B cell (primary cell): ENCODE measurements around the gene SALL2. TPM values are rescaled to one million over a fixed set of nuclear protein-coding genes. Genes with fewer than 3 reads are reported as not detected.
A peak's percentile ranks its signal among the peaks of the same experiment; 100 is the strongest.

Source experiments
- ATAC-seq: fragments of 200-7000 bp; cut with Tn5 transposase; one replicate; pipeline ENCODE4 v1.10.0; 2021; ENCODE audit warnings: low read depth, mild to moderate bottlenecking, moderate number of reproducible peaks, moderate library complexity
- CTCF ChIA-PET: fragments of 350-600 bp; sonication (Branson Sonifier 250); formaldehyde crosslinking; loops from one replicate; lab custom pipeline; 2021; ENCODE audit warnings: antibody characterized with exemption, inconsistent platforms; lab: Charles Lee
- POLR2A ChIA-PET: fragments of 350-600 bp; sonication (Branson Sonifier 250); formaldehyde crosslinking; loops from one replicate; lab custom pipeline; 2021; ENCODE audit warnings: antibody characterized with exemption; lab: Charles Lee
- DNase-seq: peaks from one replicate; pipeline ENCODE4 v3.0.0; 2013
- H2AFZ ChIP-seq: 2 replicates; pipeline ENCODE4 v1.6.1; 2012; ENCODE audit warnings: mild to moderate bottlenecking, low read depth, low read length; ENCODE audit not compliant: insufficient read depth, poor library complexity, severe bottlenecking
- H3K27ac ChIP-seq, 2 donors: 1 replicate in 1 of 2; 2 replicates in 1 of 2; pipeline ENCODE4 v1.5.1; 2012 to 2013; ENCODE audit warnings: low read length in 2 of 2, mild to moderate bottlenecking in 2 of 2, moderate library complexity in 1 of 2
- H3K27me3 ChIP-seq, 4 experiments: fragments of 200-600 bp in 1 of 4; sonication (generic) in 1 of 4; replicated peaks in 1 of 4; 1 replicate in 2 of 4; 2 replicates in 2 of 4; pipeline versions ENCODE4 v1.6.1 to v1.7.0; 2013 to 2016; ENCODE audit warnings: low read length in 3 of 4, mild to moderate bottlenecking in 2 of 4, mixed read lengths in 1 of 4, moderate library complexity in 1 of 4; ENCODE audit not compliant: insufficient read depth in 4 of 4, control insufficient read depth in 3 of 4; ENCODE audit errors: control extremely low read depth in 1 of 4
- H3K36me3 ChIP-seq, 2 experiments: replicated peaks in 1 of 2; 1 replicate in 1 of 2; 2 replicates in 1 of 2; pipeline versions ENCODE4 v1.6.1 to v1.7.1; 2013; ENCODE audit warnings: low read length in 1 of 2; ENCODE audit not compliant: insufficient read depth in 2 of 2, control insufficient read depth in 1 of 2; ENCODE audit errors: control extremely low read depth in 1 of 2, extremely low read depth in 1 of 2
- H3K4me1 ChIP-seq, 2 donors: fragments of 200-600 bp in 1 of 2; sonication (generic) in 1 of 2; 1 replicate in 1 of 2; 2 replicates in 1 of 2; pipeline versions ENCODE4 v1.5.1 to v1.6.1; 2013 to 2017; ENCODE audit warnings: low read length in 2 of 2; ENCODE audit not compliant: control insufficient read depth in 2 of 2, insufficient read depth in 2 of 2
- H3K4me2 ChIP-seq: replicated peaks from 2 replicates; pipeline ENCODE3; 2012; ENCODE audit warnings: mild to moderate bottlenecking, low read depth, low read length; ENCODE audit not compliant: poor library complexity, severe bottlenecking
- H3K4me3 ChIP-seq, 5 experiments: fragments of 200-600 bp in 1 of 5; sonication (generic) in 1 of 5; 1 replicate in 3 of 5; 2 replicates in 2 of 5; pipeline versions ENCODE4 v1.5.1 to v1.7.0; 2011 to 2016; ENCODE audit warnings: low read length in 4 of 5, mild to moderate bottlenecking in 4 of 5, low read depth in 2 of 5, control low read depth in 1 of 5, moderate library complexity in 1 of 5; ENCODE audit not compliant: insufficient read depth in 1 of 5; ENCODE audit errors: control extremely low read depth in 1 of 5, extremely low read depth in 1 of 5
- H3K79me2 ChIP-seq: fragments of 200-600 bp; sonication (generic); one replicate; pipeline ENCODE4 v1.6.0; 2016; ENCODE audit warnings: low read length; ENCODE audit not compliant: control insufficient read depth, insufficient read depth
- H3K9ac ChIP-seq: fragments of 200-600 bp; sonication (generic); 2 replicates; pipeline ENCODE4 v1.6.1; 2017; ENCODE audit warnings: mild to moderate bottlenecking, low read length, moderate library complexity
- H3K9me3 ChIP-seq, 3 donors: one replicate each; pipeline versions ENCODE4 v1.6.1 to v1.7.1; 2013; ENCODE audit warnings: low read length in 2 of 3; ENCODE audit not compliant: control insufficient read depth in 2 of 3, insufficient read depth in 1 of 3; ENCODE audit errors: control extremely low read depth in 1 of 3
- H4K20me1 ChIP-seq: 2 replicates; pipeline ENCODE4 v1.6.0; 2012; ENCODE audit warnings: mild to moderate bottlenecking, low read length; ENCODE audit not compliant: insufficient read depth, control insufficient read depth, poor library complexity, severe bottlenecking
- H3K27ac Mint-ChIP-seq: one replicate; pipeline ENCODE4 v1.8.0; 2021; ENCODE audit warnings: mixed read lengths
- H3K27me3 Mint-ChIP-seq: one replicate; pipeline ENCODE4 v1.8.0; 2021; ENCODE audit warnings: mixed read lengths
- H3K4me1 Mint-ChIP-seq: one replicate; pipeline ENCODE4 v1.8.0; 2021; ENCODE audit warnings: mixed read lengths
- H3K4me3 Mint-ChIP-seq: one replicate; pipeline ENCODE4 v1.8.0; 2021; ENCODE audit warnings: mixed read lengths
- H3K9me3 Mint-ChIP-seq: one replicate; pipeline ENCODE4 v1.8.0; 2022; ENCODE audit warnings: mixed read lengths; ENCODE audit not compliant: insufficient read depth
- EZH2 ChIP-seq: IDR thresholded peaks from 2 replicates; pipeline ENCODE4 v1.6.1; 2012; ENCODE audit warnings: borderline replicate concordance, low read depth, mild to moderate bottlenecking, moderate library complexity, low read length; ENCODE audit not compliant: insufficient read depth, poor library complexity, severe bottlenecking
- WGBS: methylation state at CpG from one replicate; pipeline ENCODE4 v1.1.5; 2013; ENCODE audit warnings: missing lambda C conversion rate; ENCODE audit not compliant: insufficient coverage; 5-methylcytosine and 5-hydroxymethylcytosine counted together
- intact Hi-C: fragments of 100-400 bp; cut with micrococcal nuclease; formaldehyde crosslinking; loops from one replicate; pipeline ENCODE4 v1.10.0; 2022
- polyA plus RNA-seq: library from polyadenylated mRNA; depleted of rRNA; stranded (reverse); fragments of >200 nt; gene quantifications from 2 replicates; pipeline ENCODE4 v1.2.3, GENCODE V29; 2012
- total RNA-seq, 2 donors: library from RNA; stranded (reverse); fragments of 120-200 nt in 1 of 2; gene quantifications; 1 replicate in 1 of 2; 2 replicates in 1 of 2; pipeline versions ENCODE4 v1.2.3 to v1.2.4, GENCODE V29; 2013 to 2022
- TF ChIP-seq, protein P1 (sequence below): fragments of 200-600 bp; IDR thresholded peaks from one replicate; pipeline ENCODE4 v1.8.0; 2022; ENCODE audit warnings: antibody characterized with exemption, mild to moderate bottlenecking

SALL2 gene
- total and polyA plus RNA-seq, 2 donors (not counting 1 experiment from before 2014, with no cell fraction given): 0.39 to 2.5 TPM

DNA sequence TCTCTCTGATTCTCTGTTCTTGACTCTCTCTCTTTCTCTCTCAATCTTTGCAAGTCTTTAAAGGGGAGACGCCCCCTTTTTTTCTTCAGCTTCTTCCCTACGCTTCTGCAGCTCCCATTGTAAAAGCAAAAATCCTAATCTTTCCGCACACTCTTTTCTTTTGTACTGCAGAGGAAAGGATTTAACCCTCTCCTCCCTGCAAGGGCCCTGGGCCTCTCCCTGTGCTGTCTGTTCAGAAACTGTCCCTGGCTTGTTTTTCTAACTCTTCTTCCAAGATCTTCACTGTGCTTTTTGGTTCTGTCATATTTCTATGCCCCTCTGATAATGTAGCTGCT is 10.9 kb upstream of the SALL2 start:
- 75% methylated on average over 1 of the region's 3 CpGs for WGBS
- CTCF ChIA-PET: no interaction called here
- H3K4me2 ChIP-seq: peak overlapping the region; percentile 31

DNA sequence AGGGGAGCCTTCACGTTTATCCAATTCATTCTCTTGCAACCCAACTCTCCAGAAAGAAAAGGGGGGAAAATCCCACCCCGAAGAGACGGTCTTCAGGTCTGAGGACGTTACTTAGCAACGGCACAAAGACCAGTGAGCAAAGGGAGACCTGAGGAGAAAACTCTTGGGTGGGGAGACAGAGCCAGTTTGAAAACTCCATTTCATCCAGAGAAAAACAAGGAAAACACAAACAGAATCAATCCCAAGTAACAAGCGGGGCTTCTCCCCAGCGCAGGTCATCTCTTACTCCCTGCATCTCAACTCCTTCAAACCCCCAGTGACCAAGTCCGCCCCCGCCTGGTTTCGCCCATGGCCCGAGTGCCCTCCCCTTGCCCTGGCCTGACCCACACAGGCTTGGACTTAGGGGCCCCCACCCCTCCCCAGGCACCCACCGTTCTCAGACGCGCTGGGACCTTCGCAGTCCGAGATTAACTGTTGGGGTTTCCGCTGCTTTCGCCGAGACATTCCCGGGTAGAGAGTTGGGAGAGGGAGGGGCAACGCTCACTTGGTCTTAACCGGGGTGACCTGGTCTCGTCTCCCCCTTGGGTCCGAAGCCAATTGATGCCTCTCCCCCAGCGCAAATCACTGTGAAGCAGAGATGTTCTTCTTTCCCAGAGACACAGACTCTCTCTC is 10.4 kb upstream of the SALL2 start:
- intact Hi-C loops: no loop called here
- CTCF ChIA-PET: no interaction called here
- no peak for ATAC-seq

More for the DNA sequence above, 10.9 kb upstream of the SALL2 start:
- Mint-ChIP-seq H3K27ac (no peak overlapping the region), H3K27me3 (peaks cover 65% of the 10 kb centered on the region), H3K9me3 (no peaks in the 10 kb centered on the region), H3K4me3 (peak overlapping the region; percentile 30), H3K4me1 (peaks cover 12% of the 10 kb centered on the region)
- DNase-seq: no peak
- no peak for ATAC-seq
- no peaks in the 10 kb centered on the region for H3K36me3 ChIP-seq
- no peak overlapping the region for H3K9ac ChIP-seq
- no peaks in the 10 kb centered on the region for H3K9me3 ChIP-seq
- H3K27me3 ChIP-seq: peaks cover 0 to 41% (median 34%) of the 10 kb centered on the region in 4 experiments
- TF ChIP-seq, protein P1, sequence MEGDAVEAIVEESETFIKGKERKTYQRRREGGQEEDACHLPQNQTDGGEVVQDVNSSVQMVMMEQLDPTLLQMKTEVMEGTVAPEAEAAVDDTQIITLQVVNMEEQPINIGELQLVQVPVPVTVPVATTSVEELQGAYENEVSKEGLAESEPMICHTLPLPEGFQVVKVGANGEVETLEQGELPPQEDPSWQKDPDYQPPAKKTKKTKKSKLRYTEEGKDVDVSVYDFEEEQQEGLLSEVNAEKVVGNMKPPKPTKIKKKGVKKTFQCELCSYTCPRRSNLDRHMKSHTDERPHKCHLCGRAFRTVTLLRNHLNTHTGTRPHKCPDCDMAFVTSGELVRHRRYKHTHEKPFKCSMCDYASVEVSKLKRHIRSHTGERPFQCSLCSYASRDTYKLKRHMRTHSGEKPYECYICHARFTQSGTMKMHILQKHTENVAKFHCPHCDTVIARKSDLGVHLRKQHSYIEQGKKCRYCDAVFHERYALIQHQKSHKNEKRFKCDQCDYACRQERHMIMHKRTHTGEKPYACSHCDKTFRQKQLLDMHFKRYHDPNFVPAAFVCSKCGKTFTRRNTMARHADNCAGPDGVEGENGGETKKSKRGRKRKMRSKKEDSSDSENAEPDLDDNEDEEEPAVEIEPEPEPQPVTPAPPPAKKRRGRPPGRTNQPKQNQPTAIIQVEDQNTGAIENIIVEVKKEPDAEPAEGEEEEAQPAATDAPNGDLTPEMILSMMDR: no peak
- no peak for TF ChIP-seq EZH2
- H3K79me2 ChIP-seq: no peaks in the 10 kb centered on the region
- peak overlapping the region; percentile 60 for H2AFZ ChIP-seq
- H3K27ac ChIP-seq: no peak overlapping the region
- H3K4me3 ChIP-seq: no peak overlapping the region
- intact Hi-C loops: no loop called here
- H3K4me1 ChIP-seq: peaks cover 8 to 10% of the 10 kb centered on the region in 2 donors
- H4K20me1 ChIP-seq: no peaks in the 10 kb centered on the region
- POLR2A ChIA-PET: no interaction called here

More for the DNA sequence above, 10.4 kb upstream of the SALL2 start:
- Histone ChIP-seq H4K20me1 (no peaks in the 10 kb centered on the region), H3K36me3 (no peaks in the 10 kb centered on the region), H3K4me1 (peaks cover 8 to 10% of the 10 kb centered on the region in 2 donors), H2AFZ (peak overlapping the region; percentile 60), H3K27me3 (peaks cover 0 to 41% (median 34%) of the 10 kb centered on the region in 4 experiments), H3K27ac (no peak overlapping the region), H3K4me2 (peak overlapping the region; percentile 31), H3K4me3 (no peak overlapping the region), H3K9me3 (no peaks in the 10 kb centered on the region), H3K79me2 (no peaks in the 10 kb centered on the region), H3K9ac (peak overlapping the region; percentile 12)
- Mint-ChIP-seq H3K27ac (no peak overlapping the region), H3K9me3 (no peaks in the 10 kb centered on the region), H3K4me1 (peaks cover 12% of the 10 kb centered on the region), H3K4me3 (peak overlapping the region; percentile 30), H3K27me3 (peaks cover 63% of the 10 kb centered on the region)
- DNase-seq: no peak
- WGBS: 9% methylated on average over 18 of the region's 25 CpGs
- TF ChIP-seq, protein P1: no peak
- POLR2A ChIA-PET: no interaction called here
